ENCODE data around the gene ANKRD33B.
A peak's percentile ranks its signal among the peaks of the same experiment; 100 is the strongest.

The ANKRD33B gene

DNA sequence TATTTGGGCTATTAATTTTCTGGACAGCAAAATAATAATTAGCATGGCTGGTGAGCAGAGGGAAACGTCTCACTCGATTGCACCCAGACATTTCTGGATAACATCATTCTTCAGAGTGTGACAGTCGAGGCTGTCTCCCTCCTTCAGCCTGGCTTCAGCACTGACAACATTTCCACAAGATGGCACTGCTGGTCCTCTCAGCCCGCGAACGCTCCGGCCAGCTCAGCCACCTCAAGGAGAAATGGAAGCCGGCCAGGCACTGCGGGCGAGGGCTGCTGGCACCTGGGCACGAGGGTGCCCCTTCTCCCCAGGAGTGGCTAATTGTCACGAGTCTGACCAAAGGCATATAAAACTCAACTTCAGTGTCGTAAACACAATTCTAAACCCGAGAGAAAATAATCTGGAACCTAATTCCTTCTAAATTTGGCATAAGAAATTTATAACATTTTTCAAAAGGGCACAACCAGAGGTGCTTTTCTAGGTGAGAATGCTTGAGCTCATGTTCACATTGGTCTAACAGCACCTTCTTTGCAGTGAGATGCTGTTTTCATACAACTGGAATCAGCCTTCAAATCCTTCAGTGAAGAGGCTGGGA lies 131.3 kb downstream of the ANKRD33B start:
- DNase-seq (ENCODE audit: low read depth, low spot score), result peak; percentile 33

- no peak for DNase-seq (ENCODE audit: low read depth, low spot score)
Observed at GRCh38 chr5:10695759-10696543, 132.1 kb downstream of the ANKRD33B start.

DNA sequence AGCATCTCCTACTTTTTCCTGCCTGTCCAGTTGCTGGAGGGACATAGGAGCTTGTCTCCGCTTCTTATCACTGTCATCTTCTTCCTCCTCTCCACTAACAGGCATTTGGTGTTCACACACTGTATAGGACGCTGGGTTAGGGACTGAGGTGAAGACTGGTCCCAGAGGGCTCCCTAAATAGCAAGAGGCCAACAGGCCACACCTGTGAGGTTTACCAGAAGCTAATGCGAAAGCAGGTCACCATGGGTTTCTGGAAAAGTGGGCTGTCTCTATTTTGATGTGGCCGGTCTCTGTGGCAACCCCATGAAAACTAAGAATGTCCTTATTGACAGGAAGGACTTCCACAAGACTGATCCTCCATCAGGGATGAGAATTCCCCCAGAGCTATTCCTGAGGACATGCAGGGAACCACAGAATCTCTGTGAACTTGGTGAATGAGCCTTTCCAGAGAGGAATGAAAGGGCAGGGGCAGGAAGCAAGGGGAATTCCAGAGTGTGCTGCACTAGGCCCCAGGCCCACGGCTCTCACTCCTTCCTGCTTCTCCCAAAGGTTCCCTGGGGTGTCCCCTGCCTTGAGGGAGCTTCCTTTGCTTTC lies 135.5 kb downstream of the ANKRD33B start:
- no peak for DNase-seq (ENCODE audit: low read depth, low spot score)

DNA sequence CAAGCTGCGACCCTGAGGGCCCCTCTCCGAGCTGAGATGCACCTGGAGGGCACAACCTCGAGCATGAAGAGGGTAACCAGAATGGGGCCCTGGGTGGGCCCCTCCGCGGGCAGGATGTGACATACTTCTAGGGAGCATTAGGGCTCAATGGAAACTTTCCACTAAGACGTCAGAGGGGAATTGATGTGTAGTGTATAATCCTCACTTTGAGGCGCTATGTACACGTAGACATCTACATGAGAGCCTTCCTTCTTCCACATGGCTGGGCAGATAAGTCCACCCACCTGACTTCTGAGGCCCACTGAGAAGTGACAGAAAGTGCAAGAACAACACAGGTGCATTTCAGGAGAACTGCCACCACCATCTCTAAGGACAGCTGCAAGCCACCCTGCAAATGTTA lies 136.1 kb downstream of the ANKRD33B start:
- DNase-seq (ENCODE audit: low read depth, low spot score), result no peak

DNA sequence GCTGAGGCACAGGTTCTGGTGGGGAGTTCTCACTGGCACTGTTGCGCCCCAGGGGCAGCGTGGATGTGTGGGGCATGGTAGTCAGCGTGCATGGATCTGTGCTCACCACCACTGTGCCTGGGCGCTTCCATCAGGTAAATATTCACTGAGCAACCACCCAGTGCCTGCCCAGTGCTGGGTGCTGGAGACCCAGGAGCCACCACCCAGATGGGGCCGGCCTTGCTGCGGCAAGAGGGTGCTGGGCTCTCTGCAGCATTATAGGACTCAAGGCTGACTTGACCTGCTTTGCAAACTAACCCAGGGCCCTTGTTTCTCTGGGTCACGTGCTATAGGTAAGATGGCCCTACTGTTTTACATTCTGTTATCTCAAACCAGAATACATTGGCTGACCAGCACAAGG lies 136.6 kb downstream of the ANKRD33B start:
- DNase-seq (ENCODE audit: low read depth, low spot score), result no peak

- peak; percentile 26 for DNase-seq (ENCODE audit: low read depth, low spot score)
Observed at GRCh38 chr5:10701567-10702039, 137.7 kb downstream of the ANKRD33B start.

DNA sequence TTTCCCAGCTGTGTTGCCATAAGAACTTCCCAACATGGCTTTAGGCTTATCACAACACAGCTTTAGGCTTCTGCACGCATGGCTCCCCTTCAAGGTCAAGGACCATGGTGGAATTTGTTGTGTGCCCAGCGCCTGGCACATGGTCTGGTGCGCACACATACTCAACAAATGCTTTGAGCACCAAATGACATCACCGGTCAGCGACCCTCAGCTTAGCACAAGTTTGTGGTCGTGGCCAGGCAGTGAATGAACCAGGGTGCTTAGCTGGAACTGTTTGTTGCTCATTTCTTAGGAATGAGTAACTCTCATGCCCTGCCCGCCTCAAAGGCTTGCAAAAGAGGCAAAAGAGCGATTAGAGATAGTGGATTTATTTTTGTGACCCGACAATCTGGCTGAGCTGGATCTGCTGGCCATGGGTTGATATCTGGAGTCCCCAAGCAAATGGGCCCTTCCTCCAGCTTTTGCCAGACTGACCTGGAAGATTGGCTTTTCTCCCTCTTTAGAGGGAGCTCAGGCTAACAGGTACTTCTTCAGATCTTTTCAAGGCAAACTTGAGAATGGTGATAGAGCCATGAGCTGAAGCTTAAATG lies 138.3 kb downstream of the ANKRD33B start:
- peak; percentile 95 for DNase-seq (ENCODE audit: low read depth, low spot score)

- DNase-seq (ENCODE audit: low read depth, low spot score), result no peak
Observed at GRCh38 chr5:10702911-10703491, 139.1 kb downstream of the ANKRD33B start.

- DNase-seq (ENCODE audit: low read depth, low spot score), result no peak
Observed at GRCh38 chr5:10703676-10704075, 139.8 kb downstream of the ANKRD33B start.

DNA sequence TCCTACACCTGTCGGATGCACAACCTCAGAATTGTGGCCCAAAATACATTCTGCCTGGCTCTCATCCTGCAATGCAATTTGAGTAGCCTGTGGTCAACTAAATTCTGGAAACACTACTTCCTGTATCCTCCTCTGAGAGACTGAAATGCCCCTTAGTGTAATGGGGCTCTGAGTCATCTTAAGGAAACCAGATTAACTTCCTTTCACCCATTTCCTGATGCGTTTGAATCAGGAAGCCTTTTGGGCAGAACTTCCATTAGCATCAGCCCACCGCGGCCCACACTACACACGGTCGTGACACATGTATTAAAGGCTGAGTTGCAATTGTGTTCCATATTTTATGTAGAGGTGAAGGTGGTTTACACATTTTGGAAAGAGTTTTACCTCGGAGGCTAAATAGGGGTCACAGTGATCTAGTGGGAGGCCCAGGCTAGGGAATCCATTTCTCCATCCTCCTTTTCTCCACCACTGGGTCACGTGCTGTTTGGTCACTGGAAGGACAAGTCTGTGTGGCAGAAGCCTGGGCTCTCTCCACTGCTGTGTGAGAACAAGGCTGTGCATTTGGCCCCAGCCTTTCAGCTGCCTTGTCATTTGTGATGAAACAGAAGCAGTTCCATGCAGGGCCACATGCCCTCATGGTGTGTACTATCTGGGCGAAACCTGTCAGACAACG lies 141.2 kb downstream of the ANKRD33B start:
- no peak for DNase-seq (ENCODE audit: low read depth, low spot score)

GRCh38 chr5:10705747-10706146 lies 141.9 kb downstream of the ANKRD33B start:
- no peak for DNase-seq (ENCODE audit: low read depth, low spot score)

DNA sequence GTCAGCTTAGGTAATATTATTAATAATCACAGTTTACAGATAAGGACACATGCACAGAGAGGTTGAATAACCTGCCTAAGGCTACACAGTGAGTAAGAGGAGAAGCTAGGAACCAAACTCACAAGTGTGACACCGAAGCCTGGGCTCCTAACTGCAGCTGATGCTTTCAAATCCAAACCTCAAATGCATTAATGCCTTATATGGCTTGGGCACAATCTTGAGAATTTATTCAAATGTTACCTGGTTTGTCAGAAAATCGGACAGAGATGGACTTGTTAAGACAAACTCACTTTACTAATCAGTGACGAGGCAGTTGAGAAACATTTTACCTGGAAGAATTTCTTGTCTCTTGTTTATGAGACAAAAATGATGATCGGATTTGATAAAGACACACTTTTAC lies 142.5 kb downstream of the ANKRD33B start:
- DNase-seq (ENCODE audit: low read depth, low spot score), result no peak
